HepG2 (cell line): ENCODE results near the gene EVA1C.

Experiments
- FOSL2 ChIP-seq: sonication (generic); formaldehyde crosslinking; IDR thresholded peaks from 2 replicates; pipeline ENCODE4 v1.4.0; 2020; ENCODE audit warnings: missing genetic modification reagents
- NFIC ChIP-seq: IDR thresholded peaks from 2 replicates; pipeline ENCODE4 v1.6.1; 2012; ENCODE audit warnings: mild to moderate bottlenecking, low read length, inconsistent platforms
- ZNF501 ChIP-seq: sonication (generic); formaldehyde crosslinking; IDR thresholded peaks from 2 replicates; pipeline ENCODE4 v1.5.1; 2020; ENCODE audit warnings: mild to moderate bottlenecking, moderate library complexity, missing genetic modification reagents

DNA sequence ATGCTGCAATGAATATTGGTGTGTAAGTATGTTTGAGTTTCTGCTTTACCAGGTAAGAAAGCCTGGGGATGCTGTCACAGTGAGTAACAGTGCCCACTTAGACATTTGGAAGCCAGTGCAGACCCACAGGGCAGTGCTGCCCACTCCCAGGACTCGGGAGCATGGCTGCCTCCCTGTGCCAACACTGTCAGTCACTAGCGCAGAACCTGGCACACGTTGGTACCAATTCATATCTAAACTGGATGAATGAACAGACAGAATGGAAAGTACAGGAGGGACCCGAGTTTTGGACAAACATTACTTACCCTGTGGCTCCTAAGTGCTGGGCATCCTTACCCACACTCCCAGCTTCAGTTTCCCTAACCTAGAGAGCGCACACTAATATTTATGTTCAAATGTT lies 1.6 kb upstream of the EVA1C start:
- TF ChIP-seq NFIC: no peak
- TF ChIP-seq ZNF501 (CRISPR knock-in tag): no peak
- TF ChIP-seq FOSL2 (CRISPR knock-in tag): no peak
